Neural crest cell (in vitro differentiated cells): ENCODE data around the gene DHRS3. TPM values are rescaled to one million over a fixed set of nuclear protein-coding genes. Genes with fewer than 3 reads are reported as not detected.

Source experiments
- DNase-seq: peaks from one replicate; pipeline ENCODE4 v3.0.0; 2021; ENCODE audit warnings: low read depth, mixed read lengths, low spot score
- H3K27ac Mint-ChIP-seq: one replicate; pipeline ENCODE4 v1.8.0; 2021; ENCODE audit warnings: mild to moderate bottlenecking, mixed read lengths; ENCODE audit not compliant: unreplicated experiment
- H3K27me3 Mint-ChIP-seq: 2 replicates; pipeline ENCODE4 v1.8.0; 2021; ENCODE audit warnings: low read depth, mild to moderate bottlenecking, mixed read lengths
- H3K36me3 Mint-ChIP-seq: 2 replicates; pipeline ENCODE4 v1.8.0; 2021; ENCODE audit warnings: low read depth, mild to moderate bottlenecking, mixed read lengths
- H3K4me1 Mint-ChIP-seq: 2 replicates; pipeline ENCODE4 v1.8.0; 2021; ENCODE audit warnings: mixed read lengths
- H3K4me3 Mint-ChIP-seq: one replicate; pipeline ENCODE4 v1.8.0; 2021; ENCODE audit warnings: mild to moderate bottlenecking, mixed read lengths
- H3K9me3 Mint-ChIP-seq: 2 replicates; pipeline ENCODE4 v1.8.0; 2021; ENCODE audit warnings: mixed read lengths
- CTCF ChIP-seq: fragments of 200-600 bp; sonication (generic); conservative IDR thresholded peaks from 2 replicates; pipeline ENCODE4 v1.5.0; 2021; ENCODE audit warnings: antibody characterized with exemption, mild to moderate bottlenecking
- total RNA-seq: library from RNA; stranded (reverse); gene quantifications from 2 replicates; pipeline ENCODE4 v1.2.1, GENCODE V29; 2021

DHRS3 gene
- total RNA-seq, 1 donor from 2014 or later = 0.91 TPM

DNA sequence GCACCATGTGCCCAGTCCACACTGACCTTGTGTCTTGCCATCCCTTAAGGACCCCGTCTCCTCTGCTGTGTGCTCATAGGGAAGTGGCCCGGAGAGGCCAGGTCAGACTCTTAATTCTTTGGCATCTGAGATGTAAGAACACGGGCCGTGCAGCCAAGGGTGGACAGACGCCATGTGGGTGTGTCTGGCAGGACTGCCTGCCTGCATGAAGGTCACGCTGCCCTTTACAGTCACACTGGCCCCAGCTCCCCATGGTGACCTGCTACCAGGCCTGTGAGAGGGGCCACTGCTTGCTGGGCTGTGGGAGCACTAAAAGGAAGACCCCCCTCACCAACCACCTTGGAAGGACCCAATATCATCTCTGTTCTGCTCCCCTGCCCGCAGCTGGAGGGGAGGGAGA, 17.7 kb downstream of the DHRS3 start:
- no peak for DNase-seq
- Mint-ChIP-seq H3K36me3 (no peaks in the 10 kb centered on the region), H3K4me1 (peaks cover 23% of the 10 kb centered on the region), H3K4me3 (no peak overlapping the region), H3K27ac (no peak overlapping the region), H3K9me3 (no peaks in the 10 kb centered on the region), H3K27me3 (peaks cover 12% of the 10 kb centered on the region)
- no peak for TF ChIP-seq CTCF

DNA sequence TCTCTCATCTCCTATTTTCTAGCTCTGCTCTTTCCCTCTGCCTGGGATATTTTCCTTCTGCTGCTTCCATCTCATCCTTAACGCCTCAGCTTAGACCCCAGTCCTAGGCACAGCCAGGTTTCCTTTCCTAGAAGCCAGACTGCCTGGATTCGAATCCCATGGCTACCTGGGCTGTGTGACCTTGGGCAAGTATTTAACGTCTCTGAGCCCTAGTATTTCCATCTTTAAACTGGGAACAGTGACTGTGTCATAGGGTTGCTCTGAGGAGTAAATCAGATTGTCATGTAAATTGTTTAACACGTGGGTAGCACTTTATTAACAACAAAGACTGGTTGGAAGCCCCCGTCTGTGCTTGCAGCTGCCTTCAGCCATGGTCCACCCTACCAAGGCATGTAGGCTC, 18.4 kb downstream of the DHRS3 start:
- H3K4me1 Mint-ChIP-seq = peaks cover 26% of the 10 kb centered on the region
- no peaks in the 10 kb centered on the region for H3K36me3 Mint-ChIP-seq
- no peak for TF ChIP-seq CTCF
- DNase-seq = no peak
- no peak overlapping the region for H3K27ac Mint-ChIP-seq
- no peak overlapping the region for H3K4me3 Mint-ChIP-seq
- no peaks in the 10 kb centered on the region for H3K9me3 Mint-ChIP-seq
- peaks cover 17% of the 10 kb centered on the region for H3K27me3 Mint-ChIP-seq

- Mint-ChIP-seq H3K4me3 (no peak overlapping the region), H3K4me1 (peaks cover 22% of the 10 kb centered on the region), H3K27me3 (peaks cover 24% of the 10 kb centered on the region), H3K9me3 (no peaks in the 10 kb centered on the region), H3K27ac (no peak overlapping the region), H3K36me3 (no peaks in the 10 kb centered on the region)
- no peak for DNase-seq
- TF ChIP-seq CTCF = no peak
Measured at GRCh38 chr1:12598974-12599373, 19.0 kb downstream of the DHRS3 start.

GRCh38 chr1:12597792-12598191, 20.2 kb downstream of the DHRS3 start:
- no peak for TF ChIP-seq CTCF
- DNase-seq = no peak
- H3K4me1 Mint-ChIP-seq = peaks cover 19% of the 10 kb centered on the region
- H3K9me3 Mint-ChIP-seq = no peaks in the 10 kb centered on the region
- no peaks in the 10 kb centered on the region for H3K36me3 Mint-ChIP-seq
- peaks cover 31% of the 10 kb centered on the region for H3K27me3 Mint-ChIP-seq
- H3K27ac Mint-ChIP-seq = no peak overlapping the region
- H3K4me3 Mint-ChIP-seq = no peak overlapping the region

DNA sequence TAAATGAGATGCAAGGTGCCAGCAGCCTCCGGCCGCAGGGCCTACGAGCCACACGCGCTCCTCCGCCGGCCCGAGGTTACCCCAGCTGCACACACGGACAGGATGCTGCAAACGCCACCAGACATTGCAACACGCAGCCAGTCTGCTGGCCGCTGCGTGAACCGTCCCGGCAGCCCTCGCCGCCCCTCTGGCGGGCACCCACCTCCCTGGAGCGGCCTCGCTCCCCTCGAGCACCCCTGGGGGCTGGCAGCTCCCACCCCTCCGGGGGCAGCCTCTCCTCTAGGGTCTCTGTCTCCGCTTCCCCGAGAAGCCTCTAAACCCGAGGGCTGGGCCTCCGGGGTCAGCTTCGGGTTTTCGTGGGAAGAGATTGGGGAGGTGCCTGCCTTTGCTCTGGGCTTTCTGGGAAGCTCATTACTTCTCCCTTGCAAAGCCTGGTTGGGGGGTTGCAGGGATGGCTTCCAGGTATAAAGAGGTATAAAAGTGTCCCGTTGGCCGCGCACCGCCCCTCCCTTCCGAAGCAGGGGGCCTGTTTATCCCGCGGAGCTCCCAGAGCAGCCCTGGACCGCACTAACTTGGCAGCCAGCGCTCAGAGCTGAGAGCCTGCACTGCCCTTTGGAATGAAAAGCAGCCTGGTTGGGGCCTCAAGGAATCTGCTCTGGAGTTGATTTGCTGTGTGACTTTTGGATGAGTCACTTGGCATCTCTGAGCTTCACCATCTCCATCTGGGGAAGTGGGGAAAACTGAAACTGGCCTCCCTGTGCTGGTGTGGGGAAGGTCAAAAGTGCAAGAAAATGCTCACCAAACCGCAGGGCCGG, 21.8 kb downstream of the DHRS3 start:
- Mint-ChIP-seq H3K4me1 (peaks cover 9% of the 10 kb centered on the region), H3K27me3 (peaks cover 33% of the 10 kb centered on the region), H3K27ac (no peak overlapping the region), H3K4me3 (no peak overlapping the region), H3K36me3 (no peaks in the 10 kb centered on the region), H3K9me3 (no peaks in the 10 kb centered on the region)
- peak; percentile 44 for DNase-seq
- no peak for TF ChIP-seq CTCF
